A549 treated with RU486 at 1 μM for 4 hours (cell line): ENCODE data around the gene GART. TPM values are rescaled to one million over a fixed set of nuclear protein-coding genes. Genes with fewer than 3 reads are reported as not detected.

Experiments used
- total RNA-seq: library from RNA; stranded (reverse); fragments of 200-300 nt; extraction: Qiagen RNA extraction; gene quantifications from 5 replicates; pipeline ENCODE4 v1.2.3, GENCODE V29; 2022; ENCODE audit warnings: low read depth

Gene GART
- total RNA-seq: 59.7 to 70.0 TPM (median 64.9 TPM) in 5 replicates

GRCh38 chr21:33541756-33542639 is at the start of gene GART:
Gene GART, minus strand, starts transcription at chr21:33542117. Its CDS starts 2,802 bp downstream, at chr21:33539315.

GRCh38 chr21:33588485-33589335 is 46.8 kb upstream of the GART start, which contains the start of gene DONSON:
Gene DONSON, minus strand, starts transcription at chr21:33588684. Its CDS starts 43 bp downstream, at chr21:33588641.

GRCh38 chr21:33542640-33543504 is 955 bp upstream of the GART start, which contains the start of gene SON:
Gene SON, plus strand, starts transcription at chr21:33543038. Its CDS starts 55 bp downstream, at chr21:33543093.

GRCh38 chr21:33491373-33492102 is 50.4 kb downstream of the GART start, which contains the start of gene DNAJC28:
Gene DNAJC28, minus strand, starts transcription at chr21:33491716. Its CDS starts 2,323 bp downstream, at chr21:33489393.

GRCh38 chr21:33479679-33480480 is 62.0 kb downstream of the GART start, which contains the start of gene TMEM50B:
Gene TMEM50B, minus strand, starts transcription at chr21:33479974. Its CDS starts 11,089 bp downstream, at chr21:33468885.

Other genes with a start within 250 kb of the GART start
- 10.3 to 25.3 TPM (median 18.9 TPM) in 5 replicates for gene IFNAR1, start 217.1 kb downstream of the GART start, total RNA-seq
- gene IFNGR2, start 138.7 kb downstream of the GART start, total RNA-seq: 54.5 to 65.5 TPM (median 61.4 TPM) in 5 replicates
- gene TMEM50B, start 62.1 kb downstream of the GART start, total RNA-seq: 6.2 to 12.3 TPM (median 10.1 TPM) in 5 replicates
- 0.25 to 0.57 TPM (median 0.30 TPM) in 4 of 5 replicates, not detected in the other for gene DNAJC28, start 50.4 kb downstream of the GART start, total RNA-seq
- 66.7 to 119 TPM (median 86.2 TPM) in 5 replicates for gene SON, start 921 bp upstream of the GART start, total RNA-seq
- 13.1 to 21.3 TPM (median 18.5 TPM) in 5 replicates for gene DONSON, start 46.6 kb upstream of the GART start, total RNA-seq
- 10.2 to 14.7 TPM (median 14.1 TPM) in 5 replicates for gene CRYZL1, start 99.6 kb upstream of the GART start, total RNA-seq
- 14.2 to 18.7 TPM (median 16.0 TPM) in 5 replicates for gene ITSN1, start 100.4 kb upstream of the GART start, total RNA-seq